ELR (cell line): ENCODE results near the gene PHF21A.

Experiments
- DNase-seq: peaks from one replicate; pipeline ENCODE4 v3.0.0-alpha.2; 2015; ENCODE audit warnings: low read depth

The PHF21A gene

DNA sequence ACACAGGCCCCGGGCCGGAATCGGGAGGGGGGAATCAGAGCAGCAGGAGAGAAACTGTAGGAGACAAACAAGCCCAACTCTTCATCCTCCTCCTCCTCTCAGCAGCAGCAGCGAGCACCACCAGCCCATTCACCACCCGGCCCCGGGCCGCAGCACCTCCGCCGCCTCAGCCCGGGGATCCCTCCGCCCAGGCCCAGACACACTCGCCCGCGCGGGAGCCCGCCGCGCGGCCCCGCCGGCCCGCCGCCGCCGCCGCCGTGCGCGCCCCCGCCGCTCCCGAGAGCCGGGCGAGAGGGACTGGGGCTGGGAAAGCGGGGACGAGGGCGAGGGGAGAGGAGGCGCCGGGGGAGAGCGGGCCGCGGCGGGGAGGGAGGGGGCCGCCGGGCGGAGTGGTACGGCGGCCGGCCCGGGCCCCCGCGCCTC is at the start of gene PHF21A:
TSS of gene PHF21A (minus strand) at position 154 of the 423 bp plus-strand sequence. CDS start 37,235 bp downstream, outside the sequence.
- peak; percentile 94 for DNase-seq

DNA sequence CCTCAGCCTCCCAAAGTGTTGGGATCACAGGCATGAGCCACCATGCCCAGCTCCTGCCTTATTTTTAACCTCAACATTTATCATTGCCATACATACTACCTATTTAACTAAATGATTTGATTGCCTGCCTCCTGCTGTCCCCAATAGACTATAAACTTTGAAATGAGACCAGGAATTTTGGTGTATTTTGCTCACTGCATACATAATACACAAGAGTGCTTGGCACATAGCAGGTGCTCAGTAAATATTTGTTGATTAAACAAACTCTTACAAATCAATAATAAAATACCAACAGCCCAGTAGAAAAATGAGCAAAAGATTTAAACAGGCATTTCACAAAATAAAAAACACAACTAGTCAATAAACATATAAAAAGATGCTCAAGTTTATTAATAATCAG is 49.5 kb upstream of the PHF21A start:
- no peak for DNase-seq

GRCh38 chr11:46162700-46163099 is 41.4 kb upstream of the PHF21A start:
- no peak for DNase-seq

- DNase-seq = no peak
Measured at GRCh38 chr11:46161201-46161600, 39.9 kb upstream of the PHF21A start.

- no peak for DNase-seq
Measured at GRCh38 chr11:46160100-46160499, 38.8 kb upstream of the PHF21A start.

GRCh38 chr11:46159680-46160079 is 38.4 kb upstream of the PHF21A start:
- no peak for DNase-seq

DNA sequence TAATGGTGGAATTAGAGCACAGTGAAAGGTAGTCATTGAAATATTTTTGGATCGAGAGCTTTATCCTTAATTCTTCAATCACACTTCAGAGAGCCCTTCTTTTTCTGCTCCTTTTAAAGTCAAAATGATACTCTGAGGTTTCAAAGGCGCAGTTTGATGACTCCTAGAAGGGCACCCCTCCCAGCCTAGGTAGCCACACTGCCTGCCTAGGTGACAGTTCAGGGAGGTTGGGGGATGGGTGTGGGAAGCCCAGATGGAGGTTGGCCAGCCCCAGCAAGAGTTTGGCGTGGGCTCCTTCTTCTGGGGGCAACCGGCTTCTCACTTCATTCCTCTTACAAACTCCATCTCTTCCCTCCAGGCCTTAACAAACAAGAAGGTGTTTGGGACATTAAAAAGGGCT is 28.6 kb upstream of the PHF21A start:
- DNase-seq = no peak

GRCh38 chr11:46149342-46149741 is 28.1 kb upstream of the PHF21A start:
- DNase-seq = no peak

DNA sequence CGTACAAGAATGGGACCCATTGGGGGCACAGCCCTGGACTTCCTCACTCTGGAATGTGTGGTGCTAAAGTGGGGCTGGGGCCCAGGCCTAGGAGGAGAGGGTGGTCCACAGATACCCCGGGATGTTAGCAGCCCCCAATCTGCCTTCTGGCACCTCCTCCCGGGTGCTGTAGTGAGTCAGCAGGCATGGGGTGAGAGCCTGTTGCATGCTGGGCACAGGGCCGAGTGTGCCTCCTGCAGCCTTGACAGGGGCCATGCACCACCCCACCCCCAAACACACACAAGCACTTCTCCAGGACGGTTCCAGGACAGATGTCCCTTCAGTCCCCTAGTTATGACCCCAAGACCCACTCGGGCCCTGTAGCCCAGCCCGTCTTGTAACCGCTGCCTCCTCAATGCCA is 23.5 kb upstream of the PHF21A start:
- DNase-seq = no peak

- no peak for DNase-seq
Measured at GRCh38 chr11:46143049-46143806, 22.0 kb upstream of the PHF21A start.

DNA sequence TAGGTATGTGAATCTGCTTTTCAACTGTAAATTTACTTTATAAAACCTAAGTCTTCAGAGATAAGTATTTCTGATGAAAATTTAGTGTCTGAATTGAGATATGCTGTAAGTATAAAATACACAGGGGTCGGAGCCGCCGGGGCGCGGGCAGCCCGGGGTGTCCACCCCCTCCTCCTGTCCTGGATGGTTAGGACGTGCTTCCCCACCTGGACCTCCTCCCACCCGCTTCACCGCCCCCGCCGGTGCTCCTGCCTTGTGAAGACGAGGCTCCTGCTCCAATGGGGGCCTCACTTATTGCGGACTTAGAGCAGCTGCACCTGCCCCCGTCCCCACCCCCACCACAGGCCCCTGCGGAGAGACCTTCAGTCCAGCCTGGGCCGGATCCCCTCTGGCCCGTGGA is 21.3 kb upstream of the PHF21A start:
- no peak for DNase-seq

DNA sequence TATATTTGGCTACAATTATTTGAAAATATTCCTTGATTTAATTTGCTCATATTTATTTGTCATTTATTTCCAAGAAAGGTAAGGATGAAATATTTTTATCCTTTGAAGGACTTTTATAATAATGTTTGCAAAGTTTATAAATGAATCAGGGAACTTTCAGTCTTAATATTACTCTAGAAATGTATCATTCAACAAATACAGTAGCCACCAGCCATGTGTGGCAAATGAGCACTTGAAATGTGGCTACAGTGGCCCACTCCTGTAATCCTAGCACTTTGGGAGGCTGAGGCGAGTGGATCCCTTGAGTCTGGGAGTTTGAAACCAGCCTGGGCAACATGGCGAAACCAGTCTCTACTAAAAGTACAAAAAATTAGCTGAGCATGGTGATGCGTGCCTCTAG is 20.3 kb upstream of the PHF21A start:
- DNase-seq = no peak

- DNase-seq = peak; percentile 26
Measured at GRCh38 chr11:46134540-46134939, 13.3 kb upstream of the PHF21A start.

DNA sequence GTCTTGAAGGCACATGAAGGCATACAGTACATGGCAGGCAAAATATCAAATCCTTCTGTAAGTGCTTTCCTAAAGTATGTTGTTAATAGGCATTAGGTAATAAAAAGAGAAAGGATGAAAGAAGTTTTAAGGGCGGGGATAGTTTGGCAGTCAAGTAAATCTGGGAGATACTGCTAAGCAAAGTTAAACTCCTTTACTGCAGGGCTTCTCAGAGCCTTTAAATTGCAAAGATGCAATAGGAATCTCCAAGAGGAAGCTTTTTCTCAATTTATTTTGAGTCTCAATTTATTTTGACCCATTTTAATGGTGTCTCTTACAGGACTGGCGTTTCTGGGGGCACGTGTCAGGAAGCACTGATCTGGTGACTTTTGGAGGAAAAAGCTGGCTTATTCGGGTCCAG is 12.8 kb upstream of the PHF21A start:
- no peak for DNase-seq

GRCh38 chr11:46133119-46133518 is 11.9 kb upstream of the PHF21A start:
- DNase-seq = no peak

DNA sequence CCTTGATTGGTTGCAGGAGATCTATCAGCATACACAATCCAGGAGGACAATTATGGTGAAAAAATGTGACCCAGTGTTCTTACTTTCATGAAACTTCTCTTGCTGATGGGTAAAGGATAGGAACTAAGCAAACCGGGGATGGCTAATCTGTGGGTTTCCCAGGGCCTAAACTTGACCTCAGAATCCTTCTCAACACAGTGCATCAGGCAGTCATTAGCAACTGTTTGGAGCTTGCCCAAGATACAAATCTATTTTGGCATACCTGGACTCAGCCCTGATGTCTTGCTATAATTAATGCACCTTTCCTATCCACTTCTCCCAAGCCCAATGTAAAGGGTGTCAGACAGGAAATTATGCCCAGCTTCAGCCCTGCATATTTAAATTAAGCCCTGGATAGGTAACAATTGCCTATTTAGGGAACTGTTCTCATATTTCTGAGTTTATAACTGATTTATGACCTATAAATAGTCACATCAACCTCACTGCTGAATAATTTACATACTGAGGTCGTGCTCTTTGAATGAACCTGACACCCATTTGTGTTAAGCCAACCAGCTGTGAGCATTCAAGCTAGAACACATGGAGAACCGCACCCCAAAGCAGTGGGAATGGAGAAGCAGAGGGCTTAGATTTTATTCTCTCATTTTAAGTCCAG is 9.2 kb upstream of the PHF21A start:
- DNase-seq = no peak

DNA sequence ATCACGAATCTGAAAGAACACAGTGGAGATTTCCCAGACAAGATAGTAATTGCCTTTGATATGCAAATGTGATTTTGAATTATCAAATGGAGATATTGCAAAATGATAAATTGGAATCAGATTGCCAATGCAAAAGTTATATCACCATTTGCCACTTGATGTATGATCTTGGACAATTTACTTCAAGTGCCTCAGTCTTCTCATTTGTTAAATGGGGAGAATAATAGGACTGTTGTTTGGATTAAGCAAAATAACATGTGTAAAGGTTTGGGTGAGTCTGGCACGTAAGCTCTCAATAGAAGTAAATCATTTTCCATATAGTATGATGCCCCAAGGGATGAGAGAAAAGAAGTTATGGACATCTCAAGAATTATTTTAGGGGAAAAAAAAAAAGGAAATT is 7.9 kb upstream of the PHF21A start:
- DNase-seq = no peak

DNA sequence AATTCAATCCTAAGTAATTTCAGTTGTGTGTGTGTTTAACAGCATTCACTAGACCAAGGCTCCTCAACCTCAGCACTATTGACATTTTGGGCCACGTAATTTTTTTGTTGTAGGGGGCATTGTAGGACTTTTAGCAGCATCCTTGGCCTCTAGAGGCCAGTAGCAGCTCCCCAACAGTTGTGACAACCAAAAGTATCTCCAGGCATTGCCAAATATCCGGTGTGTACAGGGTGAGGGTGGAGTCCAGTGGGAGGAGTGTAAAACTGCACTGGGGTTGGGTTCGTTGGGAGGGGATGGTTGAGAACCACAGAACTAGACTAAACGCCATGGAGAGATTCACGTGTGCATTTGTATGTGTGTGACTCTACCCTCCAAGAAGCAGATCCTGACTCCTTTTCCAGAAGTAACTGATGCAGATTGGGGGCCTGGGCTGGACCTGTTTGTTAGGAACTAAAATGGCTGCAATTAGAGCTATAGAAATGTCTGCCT is 5.9 kb upstream of the PHF21A start:
- DNase-seq = peak; percentile 88

GRCh38 chr11:46125284-46125683 is 4.0 kb upstream of the PHF21A start:
- DNase-seq = no peak

GRCh38 chr11:46122945-46123715 is 1.9 kb upstream of the PHF21A start:
- peak; percentile 57 for DNase-seq

GRCh38 chr11:46121724-46122477 is 647 bp upstream of the PHF21A start:
- DNase-seq = peak; percentile 97
